ENCODE results near the gene ANXA11.
"Not testable (repeated sequence)": the region's sequence is repeated elsewhere in the genome, so short reads cannot be mapped to it uniquely, and the experiment has no call there.

ANXA11 gene

DNA sequence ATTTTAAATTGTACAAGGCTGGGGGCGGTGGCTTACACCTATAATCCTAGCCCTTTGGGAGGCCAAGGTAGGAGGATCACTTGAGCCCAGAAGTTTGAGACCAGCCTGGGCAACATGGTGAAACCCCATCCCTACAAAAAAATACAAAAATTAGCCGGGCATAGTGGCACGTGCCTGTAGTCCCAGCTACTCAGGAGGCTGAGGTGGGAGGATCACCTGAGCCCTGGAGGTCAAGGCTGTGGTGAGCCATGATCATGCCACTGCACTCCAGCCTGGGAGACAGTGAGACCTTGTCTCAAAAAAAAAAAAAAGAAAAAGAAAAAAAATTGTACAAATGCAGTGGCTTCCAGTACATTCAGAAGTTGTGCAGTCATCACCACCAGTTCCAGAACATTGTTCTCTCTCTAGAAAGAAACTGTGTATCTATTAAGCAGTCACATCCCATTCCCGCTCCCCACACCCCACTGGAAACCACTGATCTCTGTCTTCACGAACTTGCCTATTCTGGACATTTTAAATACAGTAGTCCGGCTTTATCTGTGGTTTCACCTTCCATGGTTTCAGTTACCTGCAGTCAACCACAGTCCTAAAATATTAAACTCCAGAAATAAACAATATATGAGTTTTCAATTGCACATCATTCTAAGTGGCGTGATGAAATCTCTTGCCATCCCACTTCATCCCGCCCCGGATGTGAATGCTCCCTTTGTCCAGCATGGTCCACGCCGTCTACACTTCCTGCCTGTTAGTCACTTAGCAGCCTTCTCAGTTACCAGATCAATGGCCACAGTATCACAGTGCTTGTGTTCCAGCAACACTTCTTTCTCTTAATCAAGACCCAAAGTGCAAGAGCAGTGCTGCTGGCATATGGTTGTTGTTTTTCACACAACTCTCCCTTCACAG lies 59.7 kb downstream of the ANXA11 start:
- DNase-seq (ENCODE audit: low spot score), result peak; percentile 51

DNA sequence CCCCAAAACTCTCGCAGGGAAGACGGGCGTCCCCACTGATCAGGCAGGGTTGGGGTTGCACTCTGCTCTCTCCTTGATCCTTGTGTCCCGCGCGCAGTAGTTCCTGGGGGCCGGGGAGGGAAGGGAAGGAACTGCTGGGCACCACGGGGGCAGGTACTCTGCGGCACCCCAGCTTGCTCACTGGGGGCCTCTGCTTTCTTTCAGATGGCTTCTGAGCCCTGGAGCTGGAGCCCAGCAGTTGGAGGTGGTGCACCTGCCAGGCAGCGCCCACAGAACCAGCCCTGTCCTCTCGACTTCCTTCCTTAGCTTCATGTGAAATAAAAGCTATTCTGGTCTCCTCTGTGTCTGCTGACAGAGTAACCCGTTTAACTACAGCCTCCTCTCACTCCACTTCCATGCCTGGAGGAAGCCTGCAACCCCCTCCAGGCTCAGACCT lies 60.6 kb downstream of the ANXA11 start:
- DNase-seq (ENCODE audit: low spot score), result no peak

DNA sequence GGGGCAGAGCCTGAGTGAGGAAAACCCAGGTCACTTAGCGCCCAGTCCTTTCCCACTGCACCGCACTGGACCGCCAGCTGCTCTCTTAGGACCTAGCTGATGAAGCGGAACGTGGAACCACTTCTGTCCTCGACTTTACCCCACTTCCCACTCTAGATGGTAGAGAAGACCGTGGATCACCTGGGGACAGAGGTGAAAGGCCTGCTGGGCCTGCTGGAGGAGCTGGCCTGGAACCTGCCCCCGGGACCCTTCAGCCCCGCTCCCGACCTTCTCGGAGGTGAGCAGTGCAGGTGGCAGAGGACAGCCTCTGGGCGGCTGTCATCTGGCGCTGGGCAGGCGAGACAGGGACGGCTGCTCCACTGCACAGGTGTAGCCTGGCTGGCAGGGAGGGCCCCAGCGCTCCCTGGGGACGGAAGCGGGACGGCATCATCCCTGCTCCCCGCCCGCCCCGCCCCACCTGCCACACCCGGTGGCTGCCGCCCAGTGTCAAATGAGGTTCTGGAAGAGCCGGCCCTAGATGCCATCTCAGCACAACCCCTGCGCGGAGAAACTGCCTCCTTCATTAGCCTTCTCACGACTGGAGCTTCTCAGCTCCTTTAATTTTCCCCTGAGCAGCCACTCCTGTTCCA lies 61.2 kb downstream of the ANXA11 start:
- no peak for DNase-seq (ENCODE audit: low spot score)

DNA sequence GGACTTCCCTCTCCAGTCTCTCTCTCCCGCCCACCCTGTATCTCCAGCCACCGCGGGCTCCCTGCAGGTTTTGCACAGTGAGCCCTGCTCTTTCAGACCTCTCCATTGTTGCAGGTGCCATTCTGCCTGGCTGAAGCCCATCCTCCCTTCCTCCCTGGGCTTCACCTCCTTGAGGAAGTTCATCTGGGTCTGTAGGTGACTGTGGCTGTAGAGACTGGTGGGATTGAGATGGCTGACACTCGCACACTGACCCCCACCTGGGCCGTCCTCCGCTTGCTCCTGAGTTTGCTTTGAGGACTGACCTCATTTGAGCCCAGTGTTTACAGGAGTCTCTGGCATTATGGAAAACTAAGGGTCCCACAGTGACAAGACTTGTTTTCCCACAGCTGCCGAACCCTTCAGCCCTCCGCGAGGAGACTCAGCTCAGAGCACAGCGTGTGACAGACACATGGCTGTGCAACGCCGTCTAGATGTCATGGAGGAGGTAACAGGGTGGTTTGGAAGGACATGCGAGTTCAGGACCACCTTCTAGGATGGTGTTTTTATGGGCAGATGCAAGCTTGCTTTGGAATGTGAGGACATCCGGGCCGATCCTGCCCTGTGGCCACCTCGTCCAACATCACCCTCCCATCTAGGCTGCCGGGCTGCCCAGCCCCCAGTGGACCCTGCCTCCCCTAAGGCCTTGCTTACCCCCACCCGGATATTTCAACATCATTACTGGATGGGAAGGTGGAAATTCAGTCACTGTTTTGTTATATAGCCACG lies 63.5 kb downstream of the ANXA11 start:
- DNase-seq (ENCODE audit: low spot score), result no peak

DNA sequence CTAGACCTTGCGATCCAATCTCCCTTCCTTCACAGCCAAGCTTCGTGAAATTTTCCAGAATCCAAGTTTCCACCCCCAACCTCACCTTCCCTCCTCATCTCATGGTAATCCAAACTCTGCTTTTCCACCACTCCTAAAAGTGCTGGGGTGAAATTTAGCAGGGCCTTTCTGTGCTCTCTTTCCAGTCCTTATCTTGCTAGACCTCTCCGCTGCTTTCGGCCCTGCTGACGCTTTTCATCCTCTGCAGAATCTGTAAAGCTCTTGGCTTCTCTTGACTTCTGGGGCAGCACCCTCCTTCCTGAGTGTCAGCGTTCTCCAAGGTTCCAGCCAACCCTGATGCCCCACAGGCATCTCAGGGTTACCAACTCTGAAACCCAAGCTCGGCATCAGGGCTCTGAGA lies 65.1 kb downstream of the ANXA11 start:
- DNase-seq (ENCODE audit: low spot score), result no peak

DNA sequence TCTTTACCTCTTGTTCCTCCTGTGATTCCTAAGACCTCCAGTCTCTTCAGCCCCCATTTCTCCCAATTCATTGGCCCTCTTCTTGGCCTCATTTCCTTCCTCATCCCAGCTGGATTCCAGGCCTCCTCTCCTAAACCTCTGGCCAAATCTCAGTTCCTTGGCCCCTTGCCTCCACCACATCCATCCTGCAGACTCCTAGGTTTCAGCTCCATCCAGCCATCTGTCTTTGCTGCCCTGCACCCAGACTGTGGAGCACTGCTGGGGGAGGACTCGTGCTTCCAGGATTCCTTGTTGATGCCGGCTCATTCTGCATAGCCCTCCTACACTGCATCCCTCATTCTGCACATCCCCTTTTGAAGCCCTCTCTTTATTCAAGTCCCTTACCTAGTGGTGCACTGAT lies 66.1 kb downstream of the ANXA11 start:
- DNase-seq (ENCODE audit: low spot score), result no peak

DNA sequence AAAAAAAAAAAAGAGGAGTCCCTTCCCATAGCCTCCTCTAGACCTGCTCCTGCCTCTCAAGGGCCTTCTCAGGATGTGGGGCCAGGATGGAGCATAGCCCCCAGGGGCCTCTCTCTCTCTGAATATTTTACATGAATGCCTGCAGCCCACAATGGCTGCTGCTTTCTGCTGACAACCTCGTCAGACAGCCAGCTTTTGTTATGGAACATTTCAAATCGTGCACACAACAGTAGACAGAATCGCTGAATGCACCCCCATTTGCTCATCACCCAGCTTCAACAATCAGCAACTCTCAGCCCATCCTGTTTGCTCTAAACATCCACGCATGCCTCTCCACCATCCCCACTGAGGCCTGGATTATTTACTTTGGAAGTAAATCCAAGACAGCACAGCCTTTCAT lies 67.4 kb downstream of the ANXA11 start:
- DNase-seq (ENCODE audit: low spot score), result no peak

DNA sequence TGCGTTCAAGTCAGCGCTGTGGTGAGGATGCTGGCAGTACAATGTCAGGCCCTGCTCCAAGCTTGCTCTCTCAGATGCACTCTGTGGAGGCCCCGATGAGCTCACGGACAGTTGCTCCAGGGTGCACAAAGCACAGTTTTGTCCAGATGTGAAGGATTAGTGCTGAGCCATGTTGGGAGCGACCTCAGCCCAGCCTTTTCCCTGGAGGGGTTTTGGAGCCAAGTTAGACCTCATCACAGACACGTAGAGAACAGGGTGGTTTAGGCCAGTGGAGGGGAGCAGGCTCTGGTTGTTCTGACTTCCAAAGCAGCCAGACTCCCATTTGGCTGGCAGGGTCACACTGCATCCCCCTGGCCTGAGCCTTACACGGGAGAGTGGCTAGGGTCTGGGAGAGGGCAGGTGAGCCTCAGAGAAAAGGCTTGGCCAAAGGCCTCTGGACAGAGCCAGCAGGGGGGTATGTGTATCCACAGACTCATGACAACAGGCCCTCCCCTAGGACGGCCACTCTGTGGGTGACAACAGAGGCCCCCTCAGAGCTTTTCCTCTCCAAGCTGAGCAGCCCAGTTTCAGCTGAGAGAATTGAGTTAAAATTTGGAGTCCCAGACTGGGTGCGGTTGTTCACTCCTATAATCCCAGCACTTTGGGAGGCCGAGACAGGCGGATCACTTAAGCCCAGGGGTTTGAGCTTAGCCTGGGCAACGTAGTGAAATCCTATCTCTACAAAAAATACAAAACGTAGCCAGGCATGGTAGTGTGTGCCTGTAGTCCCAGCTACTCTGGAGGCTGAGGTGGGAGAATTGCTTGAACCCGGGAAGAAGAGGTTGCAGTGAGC lies 68.1 kb downstream of the ANXA11 start:
- DNase-seq (ENCODE audit: low spot score), result peak; percentile 56

DNA sequence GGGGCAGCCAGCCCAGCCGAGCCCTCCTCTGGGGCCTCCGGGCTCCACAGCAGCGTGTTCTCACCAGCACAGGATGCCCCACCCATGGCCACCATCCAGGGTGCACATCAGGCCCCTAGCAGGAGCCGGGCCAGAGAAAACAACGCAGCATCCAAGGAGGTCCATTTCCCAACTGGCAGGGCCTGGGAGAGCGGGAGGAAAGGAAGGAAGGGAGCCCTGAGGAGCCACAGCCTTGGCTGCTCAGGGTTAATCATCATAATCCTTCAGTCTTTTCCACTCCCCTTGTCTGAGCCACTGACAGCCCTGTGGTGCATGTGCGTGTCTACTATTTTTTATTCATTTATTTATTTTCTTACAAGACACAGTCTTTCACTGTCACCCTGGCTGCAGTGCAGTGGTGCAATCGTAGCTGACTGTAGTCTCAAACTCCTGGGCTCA lies 69.2 kb downstream of the ANXA11 start:
- peak; percentile 87 for DNase-seq (ENCODE audit: low spot score)

DNA sequence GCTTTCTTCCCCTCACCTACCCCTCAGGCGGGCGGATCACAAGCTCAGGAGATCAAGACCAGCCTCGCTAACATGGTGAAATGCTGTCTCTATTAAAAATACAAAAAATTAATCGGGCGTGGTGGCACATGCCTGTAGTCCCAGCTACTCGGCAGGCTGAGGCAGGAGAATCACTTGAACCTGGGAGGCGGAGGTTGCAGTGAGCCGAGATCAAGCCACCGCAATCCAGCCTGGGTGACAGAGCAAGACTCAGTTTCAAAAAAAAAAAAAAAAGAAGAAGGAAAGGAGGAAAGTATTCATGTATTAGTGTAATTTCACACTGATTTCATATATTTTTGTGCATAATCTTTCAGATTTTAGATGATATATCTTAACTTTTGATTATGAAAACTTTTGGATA lies 71.7 kb downstream of the ANXA11 start:
- not testable (repeated sequence) for DNase-seq (ENCODE audit: low spot score)

DNA sequence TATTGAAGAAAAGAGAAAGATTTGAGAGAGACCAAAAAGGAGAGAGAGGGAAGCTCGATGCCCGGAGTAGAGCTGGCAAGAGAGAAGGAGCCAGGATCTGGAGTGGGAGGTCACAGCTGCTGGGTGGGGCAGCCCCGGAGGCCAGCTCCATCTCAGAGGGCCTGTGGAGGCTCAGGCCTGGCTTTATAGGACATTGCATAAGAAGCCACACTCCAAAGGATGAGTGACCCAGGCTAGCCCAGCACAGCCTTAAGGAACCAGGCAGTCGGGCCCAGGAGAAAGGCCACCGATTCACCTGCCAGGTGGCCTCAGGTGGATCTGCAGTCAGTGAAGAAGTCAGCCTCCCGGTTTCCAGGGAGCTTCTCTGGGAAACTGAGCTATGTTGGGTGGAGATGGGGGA lies 72.1 kb downstream of the ANXA11 start:
- DNase-seq (ENCODE audit: low spot score), result peak; percentile 56

DNA sequence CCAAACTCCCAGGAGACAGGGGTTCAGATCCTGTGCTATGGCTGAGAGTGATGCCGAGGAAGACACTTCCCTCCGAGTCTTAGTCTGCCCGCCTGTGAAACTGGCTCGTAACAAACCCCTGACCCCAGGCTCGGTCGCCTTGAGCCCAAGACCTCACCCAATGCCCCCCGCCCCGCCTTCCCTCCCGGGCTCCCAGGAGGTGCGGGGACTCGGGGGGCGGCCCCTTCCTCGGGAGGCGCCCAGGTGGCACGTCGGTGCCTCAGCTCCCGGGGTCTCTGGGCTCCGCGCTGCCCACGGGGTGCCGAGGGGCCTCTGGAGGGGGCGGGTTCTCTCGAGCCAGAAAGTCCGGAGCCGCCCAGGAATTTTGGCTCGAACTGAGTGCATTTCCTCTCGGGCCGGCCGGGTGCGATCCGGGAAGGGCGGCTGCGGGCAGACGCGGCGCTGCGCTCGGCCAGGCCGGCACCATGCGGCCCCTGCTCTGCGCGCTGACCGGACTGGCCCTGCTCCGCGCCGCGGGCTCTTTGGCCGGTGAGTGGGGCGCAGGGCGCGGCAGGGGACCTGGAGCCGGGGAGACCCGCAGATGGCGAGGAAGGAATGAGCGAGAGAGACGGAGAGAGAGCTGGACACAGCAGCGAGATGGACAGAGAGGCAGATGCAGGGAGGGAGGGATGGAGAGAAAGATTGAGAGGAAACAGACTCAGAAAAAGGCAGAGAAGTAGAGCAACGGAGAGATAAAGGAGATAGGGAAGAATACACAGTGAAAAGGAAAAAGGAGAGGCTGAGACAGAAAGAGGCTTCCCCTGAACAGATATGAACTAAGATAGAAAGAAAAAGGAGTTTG lies 72.8 kb downstream of the ANXA11 start, which contains the start of gene PLAC9:
Gene PLAC9 (plus strand): TSS at position 432 of the 841 bp plus-strand sequence. CDS start 33 bp downstream, at position 465.
- peak; percentile 85 for DNase-seq (ENCODE audit: low spot score)

DNA sequence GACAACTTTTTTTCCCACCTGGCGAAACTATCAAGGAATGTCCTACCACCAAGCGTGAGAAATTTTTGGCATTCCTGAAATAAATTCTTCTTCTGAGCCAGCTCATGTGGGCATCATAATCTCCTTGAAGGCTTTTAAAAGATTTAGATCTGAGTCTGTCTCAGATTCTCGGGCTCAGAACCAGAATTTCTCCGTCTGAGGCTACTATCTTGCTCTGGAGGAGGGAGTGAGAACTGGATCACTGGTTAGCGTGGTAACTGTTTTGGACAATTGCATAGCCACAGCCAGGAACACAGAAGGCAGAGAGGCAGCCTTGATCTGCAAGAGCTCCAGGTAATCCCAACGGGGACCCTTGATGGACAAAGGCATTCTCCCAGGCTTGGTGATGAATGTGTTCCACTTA lies 73.8 kb downstream of the ANXA11 start:
- DNase-seq (ENCODE audit: low spot score), result no peak

DNA sequence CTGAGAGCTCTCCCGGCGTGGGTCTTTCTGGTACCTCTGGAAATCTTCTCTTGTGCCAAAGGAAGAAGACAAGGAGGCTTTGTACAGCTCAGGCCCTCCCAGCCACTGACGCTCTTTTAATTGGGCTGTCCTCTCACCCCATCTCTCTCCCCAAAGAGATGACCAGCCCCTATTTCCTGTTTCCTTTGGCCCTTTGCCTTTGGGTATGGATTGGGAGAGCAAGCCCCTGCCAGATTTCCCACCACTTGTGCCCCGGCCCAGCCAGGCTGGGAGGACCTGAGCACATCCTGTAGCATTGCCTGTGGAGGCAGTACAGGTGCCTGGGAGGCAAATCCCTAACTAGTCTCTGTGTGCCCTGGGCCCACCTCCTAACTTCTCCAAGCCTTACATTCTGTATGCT lies 78.5 kb downstream of the ANXA11 start:
- DNase-seq (ENCODE audit: low spot score), result no peak

DNA sequence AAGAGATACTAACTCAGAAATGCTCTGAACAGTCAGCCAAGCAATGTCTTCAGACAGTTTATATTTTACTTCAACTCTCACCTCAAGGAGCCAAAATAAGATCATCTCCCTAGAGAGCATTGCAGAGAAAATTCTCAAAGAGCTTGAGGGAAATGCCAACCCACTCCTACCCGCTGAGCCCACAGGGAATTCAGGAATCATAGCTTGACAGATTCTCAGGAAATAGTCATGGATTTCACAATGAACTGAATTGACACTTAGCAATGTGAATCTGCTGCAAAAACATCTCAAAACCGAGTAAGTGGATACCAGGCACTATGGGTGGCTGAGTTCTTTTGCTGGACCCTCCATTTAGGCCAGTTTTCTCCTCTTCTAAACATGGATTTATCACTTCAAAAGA lies 82.6 kb downstream of the ANXA11 start:
- peak; percentile 17 for DNase-seq (ENCODE audit: low spot score)

DNA sequence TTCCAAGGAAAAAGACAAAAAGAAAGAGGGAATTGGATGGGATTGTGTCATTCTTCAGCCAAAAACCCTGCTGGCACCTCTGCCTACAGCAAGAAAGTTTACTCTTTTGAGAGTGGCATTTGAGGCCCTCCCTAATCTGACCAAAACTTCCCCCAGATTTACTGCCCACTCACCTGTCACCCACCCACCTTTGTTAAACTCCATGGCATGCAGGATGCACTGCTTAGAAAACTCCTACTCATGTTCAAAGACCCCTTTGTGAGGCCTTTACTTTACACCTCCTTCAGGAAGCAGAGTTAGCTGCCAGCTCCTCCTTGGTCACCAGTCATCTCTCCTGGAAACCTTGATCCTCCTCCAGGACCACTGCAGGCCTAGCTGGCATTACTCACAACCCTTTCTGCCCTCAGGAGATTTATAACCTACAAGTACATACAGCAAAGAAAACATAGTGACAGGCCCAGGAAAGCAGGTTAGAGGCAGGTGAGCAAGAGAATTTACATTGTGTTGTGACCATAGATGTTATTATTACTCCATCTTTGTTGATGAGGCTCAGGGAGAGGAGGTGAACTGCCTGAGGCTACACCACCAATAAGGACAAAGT lies 83.1 kb downstream of the ANXA11 start:
- DNase-seq (ENCODE audit: low spot score), result no peak

DNA sequence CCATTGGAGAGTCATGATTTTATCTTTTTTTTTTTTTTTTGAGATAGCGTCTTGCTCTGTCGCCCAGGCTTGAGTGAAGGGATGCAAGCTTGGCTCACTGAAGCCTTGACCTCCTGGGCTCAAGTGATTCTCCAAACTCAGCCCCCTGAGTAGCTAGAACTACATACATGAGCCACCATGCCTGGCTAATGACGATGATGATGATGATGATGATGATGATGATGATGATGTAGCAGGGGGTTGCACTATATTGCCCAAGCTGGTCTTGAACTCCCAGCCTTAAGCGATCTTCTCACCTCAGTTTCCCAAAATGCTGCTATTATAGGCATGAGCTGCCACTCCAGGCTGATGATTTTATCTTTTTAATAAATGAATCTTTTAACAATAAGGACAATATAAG lies 86.7 kb downstream of the ANXA11 start:
- DNase-seq (ENCODE audit: low spot score), result no peak

DNA sequence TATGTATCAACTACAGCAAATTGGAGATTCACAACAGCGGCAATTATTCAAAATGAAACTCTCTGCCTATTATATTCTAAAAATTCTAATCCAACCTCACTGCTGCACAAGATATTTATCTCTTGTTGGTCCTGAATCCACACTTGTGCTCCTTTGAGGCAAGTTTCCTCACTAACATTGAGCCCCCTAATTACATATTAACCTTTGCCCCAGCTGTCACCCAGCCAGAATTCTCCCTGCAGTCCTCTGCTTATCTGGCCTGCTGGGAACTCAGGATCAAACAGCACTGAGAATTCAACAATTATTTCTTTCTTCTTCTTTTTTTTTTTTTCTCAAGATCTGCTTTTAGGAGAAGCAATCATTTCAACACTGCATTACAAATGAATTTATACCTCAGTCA lies 94.4 kb downstream of the ANXA11 start:
- no peak for DNase-seq (ENCODE audit: low spot score)

DNA sequence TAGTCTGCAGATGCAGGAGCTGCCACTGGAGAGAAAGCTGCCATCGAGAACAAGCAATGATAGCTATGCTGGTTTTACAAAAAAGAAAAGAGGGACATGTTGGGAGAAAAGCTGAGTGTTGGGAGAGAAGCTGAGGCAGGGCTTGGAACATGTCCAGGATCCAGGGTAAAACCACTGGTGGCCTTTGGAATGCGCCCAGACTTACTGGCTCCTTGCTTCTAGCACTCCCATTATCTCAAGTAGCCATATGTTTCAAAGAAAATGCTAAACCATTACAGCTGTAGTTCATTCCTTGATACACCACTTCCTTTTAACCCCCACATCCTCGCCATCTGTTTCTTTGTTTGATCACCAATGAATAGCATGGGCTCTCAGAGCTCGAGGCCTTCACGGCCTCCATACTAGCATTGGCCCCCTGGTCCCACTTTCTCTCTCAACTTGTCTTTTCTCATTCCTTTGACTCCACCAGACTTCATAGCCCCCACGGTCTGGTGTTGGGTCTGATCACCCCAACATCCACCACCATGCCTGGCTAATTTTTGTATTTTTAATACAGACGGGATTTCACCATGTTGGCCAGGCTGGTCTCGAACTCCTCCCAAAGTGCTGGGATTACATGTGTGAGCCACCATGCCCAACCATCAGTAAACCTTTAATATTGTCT lies 96.6 kb downstream of the ANXA11 start:
- DNase-seq (ENCODE audit: low spot score), result no peak
